GM18868 (cell line): ENCODE data around the gene CACNB4.

Source experiments
- ATAC-seq: cut with Tn5 transposase; IDR thresholded peaks from one replicate; pipeline ENCODE4 v1.9.1; 2021; ENCODE audit warnings: mild to moderate bottlenecking, moderate library complexity; ENCODE audit not compliant: unreplicated experiment

The CACNB4 gene

GRCh38 chr2:151837926-151838325 lies 260.9 kb downstream of the CACNB4 start:
- ATAC-seq, result no peak

- ATAC-seq, result peak; percentile 91
Measured at GRCh38 chr2:151833984-151834383, 264.9 kb downstream of the CACNB4 start.

GRCh38 chr2:151830961-151831360 lies 267.9 kb downstream of the CACNB4 start:
- ATAC-seq, result no peak

GRCh38 chr2:151828890-151829324 lies 269.9 kb downstream of the CACNB4 start:
- no peak for ATAC-seq

- peak; percentile 95 for ATAC-seq
Measured at GRCh38 chr2:151828143-151828889, 270.5 kb downstream of the CACNB4 start, which contains the start of gene ARL5A. Gene ARL5A (minus strand): TSS chr2:151828421. CDS start chr2:151828176, 245 bp downstream.

- peak; percentile 12 for ATAC-seq
Measured at GRCh38 chr2:151827564-151828142, 271.2 kb downstream of the CACNB4 start.

- no peak for ATAC-seq
Measured at GRCh38 chr2:151826737-151827157, 272.1 kb downstream of the CACNB4 start.

GRCh38 chr2:151824886-151825285 lies 274.0 kb downstream of the CACNB4 start:
- no peak for ATAC-seq

- ATAC-seq, result no peak
Measured at GRCh38 chr2:151823651-151824050, 275.2 kb downstream of the CACNB4 start.

- peak; percentile 83 for ATAC-seq
Measured at GRCh38 chr2:151819920-151820319, 278.9 kb downstream of the CACNB4 start.

GRCh38 chr2:151817929-151818328 lies 280.9 kb downstream of the CACNB4 start:
- ATAC-seq, result no peak

GRCh38 chr2:151816843-151817242 lies 282.0 kb downstream of the CACNB4 start:
- no peak for ATAC-seq

GRCh38 chr2:151815821-151816489 lies 282.9 kb downstream of the CACNB4 start:
- ATAC-seq, result no peak

GRCh38 chr2:151810489-151810888 lies 288.4 kb downstream of the CACNB4 start:
- no peak for ATAC-seq

GRCh38 chr2:151809073-151809383 lies 289.8 kb downstream of the CACNB4 start:
- no peak for ATAC-seq

GRCh38 chr2:151808258-151809072 lies 290.4 kb downstream of the CACNB4 start:
- no peak for ATAC-seq

- ATAC-seq, result no peak
Measured at GRCh38 chr2:151805961-151806360, 292.9 kb downstream of the CACNB4 start.

GRCh38 chr2:151805343-151805742 lies 293.5 kb downstream of the CACNB4 start:
- ATAC-seq, result no peak

GRCh38 chr2:151803811-151804210 lies 295.0 kb downstream of the CACNB4 start:
- ATAC-seq, result no peak

GRCh38 chr2:151802315-151802714 lies 296.5 kb downstream of the CACNB4 start:
- ATAC-seq, result no peak

- ATAC-seq, result no peak
Measured at GRCh38 chr2:151799886-151800292, 299.0 kb downstream of the CACNB4 start.
